ENCODE data around the gene CECR2. TPM values are rescaled to one million over a fixed set of nuclear protein-coding genes. Genes with fewer than 3 reads are reported as not detected.

Gene CECR2
- total and polyA plus RNA-seq, 2 donors = 0.27 to 0.42 TPM

GRCh38 chr22:17357688-17358087 is 11.6 kb upstream of the CECR2 start:
- Histone ChIP-seq H3K4me3 (ENCODE audit: low read length in 2 of 2) (no peak overlapping the region), H3K27ac (ENCODE audit: low read depth in 1 of 2, low read length in 1 of 2) (no peak overlapping the region), H3K36me3 (ENCODE audit: control insufficient read depth in 2 of 2, insufficient read depth in 2 of 2, low read length in 1 of 2) (no peaks in the 10 kb centered on the region), H3K9me3 (ENCODE audit: control insufficient read depth in 2 of 2, insufficient read depth in 1 of 2, low read length in 1 of 2) (no peaks in the 10 kb centered on the region), H3K27me3 (ENCODE audit: control insufficient read depth in 2 of 2, insufficient read depth in 1 of 2, low read length in 1 of 2) (no peaks in the 10 kb centered on the region), H3K4me1 (ENCODE audit: control insufficient read depth in 2 of 2, insufficient read depth in 2 of 2, low read length in 2 of 2) (no peaks in the 10 kb centered on the region)
- DNase-seq (ENCODE audit: low read depth in 6 of 9, low spot score in 9 of 9) = no peak
- 98% methylated on average over 2 of the region's 2 CpGs for WGBS

DNA sequence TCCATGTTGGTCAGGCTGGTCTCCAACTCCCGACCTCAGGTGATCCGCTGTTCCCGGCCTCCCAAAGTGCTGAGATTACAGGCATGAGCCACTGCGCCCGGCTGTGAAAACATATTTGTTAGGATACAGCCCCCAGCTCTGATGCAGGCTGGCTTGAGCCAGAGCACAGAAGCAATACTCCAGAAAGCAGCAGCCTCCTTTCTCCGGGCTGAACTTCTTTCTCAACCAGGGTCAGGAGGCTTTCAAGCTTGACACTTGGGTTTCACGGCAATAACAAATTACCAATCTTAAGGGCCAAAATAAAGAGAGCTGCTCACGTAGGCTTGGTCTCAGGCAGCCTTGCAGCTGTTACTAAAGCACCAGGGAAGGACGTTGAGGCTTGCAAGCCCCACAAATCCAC is 10.8 kb upstream of the CECR2 start:
- no peak for DNase-seq (ENCODE audit: low read depth in 6 of 9, low spot score in 9 of 9)
- Histone ChIP-seq H3K36me3 (ENCODE audit: control insufficient read depth in 2 of 2, insufficient read depth in 2 of 2, low read length in 1 of 2) (no peaks in the 10 kb centered on the region), H3K4me1 (ENCODE audit: control insufficient read depth in 2 of 2, insufficient read depth in 2 of 2, low read length in 2 of 2) (no peaks in the 10 kb centered on the region), H3K27ac (ENCODE audit: low read depth in 1 of 2, low read length in 1 of 2) (no peak overlapping the region), H3K4me3 (ENCODE audit: low read length in 2 of 2) (no peak overlapping the region), H3K9me3 (ENCODE audit: control insufficient read depth in 2 of 2, insufficient read depth in 1 of 2, low read length in 1 of 2) (no peaks in the 10 kb centered on the region), H3K27me3 (ENCODE audit: control insufficient read depth in 2 of 2, insufficient read depth in 1 of 2, low read length in 1 of 2) (no peaks in the 10 kb centered on the region)
- 93% methylated on average over 9 of the region's 9 CpGs for WGBS

DNA sequence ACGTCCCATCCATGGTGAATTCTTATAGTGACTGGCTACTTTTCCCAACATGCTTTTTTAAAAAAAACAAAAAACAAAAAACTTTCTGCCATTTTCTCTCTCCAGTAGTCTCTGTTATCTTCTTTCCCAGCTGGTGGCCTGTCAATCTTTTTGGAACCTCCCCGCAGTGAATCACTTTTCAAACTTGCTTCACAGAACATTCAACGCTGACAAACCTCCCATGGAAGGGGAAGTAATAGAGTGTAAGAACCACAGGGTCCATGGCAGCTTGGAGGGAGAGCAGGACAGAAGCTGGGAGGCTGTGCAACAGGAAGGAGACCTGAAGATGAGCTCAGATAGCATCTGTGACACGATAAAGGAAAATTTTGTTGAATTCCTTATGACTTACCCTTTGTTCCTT is 9.8 kb upstream of the CECR2 start:
- DNase-seq (ENCODE audit: low read depth in 6 of 9, low spot score in 9 of 9) = no peak
- no peaks in the 10 kb centered on the region for H3K9me3 ChIP-seq (ENCODE audit: control insufficient read depth in 2 of 2, insufficient read depth in 1 of 2, low read length in 1 of 2)
- no peaks in the 10 kb centered on the region for H3K36me3 ChIP-seq (ENCODE audit: control insufficient read depth in 2 of 2, insufficient read depth in 2 of 2, low read length in 1 of 2)
- no peak overlapping the region for H3K27ac ChIP-seq (ENCODE audit: low read depth in 1 of 2, low read length in 1 of 2)
- H3K4me1 ChIP-seq (ENCODE audit: control insufficient read depth in 2 of 2, insufficient read depth in 2 of 2, low read length in 2 of 2) = no peaks in the 10 kb centered on the region
- 30% methylated on average over 4 of the region's 4 CpGs for WGBS
- H3K27me3 ChIP-seq (ENCODE audit: control insufficient read depth in 2 of 2, insufficient read depth in 1 of 2, low read length in 1 of 2) = no peaks in the 10 kb centered on the region
- no peak overlapping the region for H3K4me3 ChIP-seq (ENCODE audit: low read length in 2 of 2)

GRCh38 chr22:17366329-17366728 is 2.9 kb upstream of the CECR2 start:
- no peak overlapping the region for H3K4me3 ChIP-seq (ENCODE audit: low read length in 2 of 2)
- H3K9me3 ChIP-seq (ENCODE audit: control insufficient read depth in 2 of 2, insufficient read depth in 1 of 2, low read length in 1 of 2) = no peaks in the 10 kb centered on the region
- H3K36me3 ChIP-seq (ENCODE audit: control insufficient read depth in 2 of 2, insufficient read depth in 2 of 2, low read length in 1 of 2) = no peaks in the 10 kb centered on the region
- peaks cover 49 to 51% of the 10 kb centered on the region in 2 donors for H3K27me3 ChIP-seq (ENCODE audit: control insufficient read depth in 2 of 2, insufficient read depth in 1 of 2, low read length in 1 of 2)
- WGBS = 90% methylated on average over 13 of the region's 13 CpGs
- H3K27ac ChIP-seq (ENCODE audit: low read depth in 1 of 2, low read length in 1 of 2) = no peak overlapping the region
- DNase-seq (ENCODE audit: low read depth in 6 of 9, low spot score in 9 of 9) = no peak
- H3K4me1 ChIP-seq (ENCODE audit: control insufficient read depth in 2 of 2, insufficient read depth in 2 of 2, low read length in 2 of 2) = peaks cover 10 to 11% of the 10 kb centered on the region in 2 donors

GRCh38 chr22:17366830-17367229 is 2.4 kb upstream of the CECR2 start:
- Histone ChIP-seq H3K9me3 (ENCODE audit: control insufficient read depth in 2 of 2, insufficient read depth in 1 of 2, low read length in 1 of 2) (no peaks in the 10 kb centered on the region), H3K27ac (ENCODE audit: low read depth in 1 of 2, low read length in 1 of 2) (no peak overlapping the region), H3K27me3 (ENCODE audit: control insufficient read depth in 2 of 2, insufficient read depth in 1 of 2, low read length in 1 of 2) (peaks cover 53 to 54% of the 10 kb centered on the region in 2 donors), H3K4me1 (ENCODE audit: control insufficient read depth in 2 of 2, insufficient read depth in 2 of 2, low read length in 2 of 2) (peaks cover 10 to 11% of the 10 kb centered on the region in 2 donors), H3K4me3 (ENCODE audit: low read length in 2 of 2) (no peak overlapping the region), H3K36me3 (ENCODE audit: control insufficient read depth in 2 of 2, insufficient read depth in 2 of 2, low read length in 1 of 2) (no peaks in the 10 kb centered on the region)
- WGBS = 12% methylated on average over 11 of the region's 11 CpGs
- peak in 5 of 9 donors; percentile 37 to 74 (median 51) for DNase-seq (ENCODE audit: low read depth in 6 of 9, low spot score in 9 of 9)

DNA sequence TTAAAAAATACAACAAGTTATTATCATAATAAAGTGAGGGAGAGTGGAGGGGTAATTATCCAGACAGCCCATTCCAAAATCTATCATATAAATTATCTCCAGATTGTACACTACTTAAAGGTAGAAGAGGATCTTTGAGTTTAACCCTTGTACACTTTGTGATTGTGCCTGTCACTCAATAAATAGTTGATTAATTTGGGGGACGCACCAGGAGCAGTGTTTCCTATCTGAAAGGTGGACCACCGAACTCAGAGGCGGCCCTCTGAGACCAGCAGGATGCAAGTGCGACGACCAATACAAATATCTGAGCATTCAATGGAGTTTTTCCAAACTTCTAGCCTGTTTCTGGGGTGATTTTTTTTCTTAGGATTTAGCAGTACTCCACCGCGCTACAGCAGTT is 1.1 kb upstream of the CECR2 start:
- 18% methylated on average over 7 of the region's 7 CpGs for WGBS
- no peak overlapping the region for H3K27ac ChIP-seq (ENCODE audit: low read depth in 1 of 2, low read length in 1 of 2)
- no peaks in the 10 kb centered on the region for H3K9me3 ChIP-seq (ENCODE audit: control insufficient read depth in 2 of 2, insufficient read depth in 1 of 2, low read length in 1 of 2)
- peak overlapping the region in 1 of 2 donors; percentile 18 for H3K4me3 ChIP-seq (ENCODE audit: low read length in 2 of 2)
- no peak for DNase-seq (ENCODE audit: low read depth in 6 of 9, low spot score in 9 of 9)
- H3K36me3 ChIP-seq (ENCODE audit: control insufficient read depth in 2 of 2, insufficient read depth in 2 of 2, low read length in 1 of 2) = no peaks in the 10 kb centered on the region
- peaks cover 10 to 11% of the 10 kb centered on the region in 2 donors for H3K4me1 ChIP-seq (ENCODE audit: control insufficient read depth in 2 of 2, insufficient read depth in 2 of 2, low read length in 2 of 2)
- peaks cover 60 to 67% of the 10 kb centered on the region in 2 donors for H3K27me3 ChIP-seq (ENCODE audit: control insufficient read depth in 2 of 2, insufficient read depth in 1 of 2, low read length in 1 of 2)

DNA sequence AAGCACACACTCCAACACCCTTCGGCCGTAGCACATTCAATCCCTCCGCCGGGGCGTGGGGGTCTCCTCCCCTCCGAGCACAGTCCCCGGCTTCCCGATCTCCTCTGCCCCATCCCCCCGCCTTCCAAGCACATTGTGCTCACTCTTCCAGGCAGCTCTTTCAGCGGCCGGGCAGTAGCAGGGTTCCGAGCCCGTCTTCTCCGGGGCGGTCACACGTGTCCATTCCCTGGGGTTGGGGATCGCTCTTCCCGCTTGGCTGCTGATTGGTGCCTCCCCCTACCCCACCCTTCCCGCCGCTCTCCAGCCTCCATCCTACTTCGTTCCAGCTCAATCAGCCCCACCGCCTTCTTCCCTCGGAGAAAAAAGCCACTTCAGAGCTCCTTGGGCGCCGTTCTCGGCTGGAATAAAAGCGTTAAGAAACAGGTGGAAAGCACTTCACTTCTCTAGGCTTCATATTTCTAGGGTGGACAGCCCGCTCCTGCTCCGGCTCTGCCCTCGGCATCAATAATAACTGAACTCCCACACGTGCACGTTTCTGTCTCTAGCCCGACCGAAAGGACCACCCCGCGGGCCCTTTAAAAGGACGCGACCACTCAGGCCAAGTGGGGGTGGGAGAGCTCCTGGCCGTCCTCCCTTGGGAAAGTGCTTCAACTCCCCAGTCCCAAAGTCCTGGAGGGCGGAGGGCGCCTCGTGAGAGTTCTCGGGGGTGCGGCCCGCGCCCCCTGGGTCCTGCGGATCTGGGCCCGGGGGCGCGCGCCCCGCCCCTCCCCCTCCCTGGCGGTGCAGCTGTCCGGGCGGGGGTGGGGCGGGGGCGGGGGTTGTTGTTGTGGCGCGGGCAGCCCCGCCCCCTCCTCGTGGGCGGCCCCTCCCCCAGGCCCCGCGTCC is 464 bp upstream of the CECR2 start:
- Histone ChIP-seq H3K27me3 (ENCODE audit: control insufficient read depth in 2 of 2, insufficient read depth in 1 of 2, low read length in 1 of 2) (peaks cover 65 to 67% of the 10 kb centered on the region in 2 donors), H3K9me3 (ENCODE audit: control insufficient read depth in 2 of 2, insufficient read depth in 1 of 2, low read length in 1 of 2) (no peaks in the 10 kb centered on the region), H3K4me3 (ENCODE audit: low read length in 2 of 2) (peak overlapping the region; percentile 18 to 62), H3K36me3 (ENCODE audit: control insufficient read depth in 2 of 2, insufficient read depth in 2 of 2, low read length in 1 of 2) (no peaks in the 10 kb centered on the region), H3K27ac (ENCODE audit: low read depth in 1 of 2, low read length in 1 of 2) (no peak overlapping the region), H3K4me1 (ENCODE audit: control insufficient read depth in 2 of 2, insufficient read depth in 2 of 2, low read length in 2 of 2) (peaks cover 10 to 11% of the 10 kb centered on the region in 2 donors)
- WGBS = 1% methylated on average over 64 of the region's 64 CpGs
- DNase-seq (ENCODE audit: low read depth in 6 of 9, low spot score in 9 of 9) = peak in 4 of 9 donors; percentile 27 to 54 (median 36)

- Histone ChIP-seq H3K27me3 (ENCODE audit: control insufficient read depth in 2 of 2, insufficient read depth in 1 of 2, low read length in 1 of 2) (peaks cover 67 to 74% of the 10 kb centered on the region in 2 donors), H3K4me3 (ENCODE audit: low read length in 2 of 2) (peak overlapping the region in 1 of 2 donors; percentile 62), H3K36me3 (ENCODE audit: control insufficient read depth in 2 of 2, insufficient read depth in 2 of 2, low read length in 1 of 2) (no peaks in the 10 kb centered on the region), H3K9me3 (ENCODE audit: control insufficient read depth in 2 of 2, insufficient read depth in 1 of 2, low read length in 1 of 2) (no peaks in the 10 kb centered on the region), H3K4me1 (ENCODE audit: control insufficient read depth in 2 of 2, insufficient read depth in 2 of 2, low read length in 2 of 2) (peaks cover 10 to 11% of the 10 kb centered on the region in 2 donors), H3K27ac (ENCODE audit: low read depth in 1 of 2, low read length in 1 of 2) (no peak overlapping the region)
- no peak for DNase-seq (ENCODE audit: low read depth in 6 of 9, low spot score in 9 of 9)
- 3% methylated on average over 88 of the region's 88 CpGs for WGBS
Observed at GRCh38 chr22:17370026-17370765, 936 bp downstream of the CECR2 start.
